ENCODE results near the gene ZNF254.
"Not testable (repeated sequence)": the region's sequence is repeated elsewhere in the genome, so short reads cannot be mapped to it uniquely, and the experiment has no call there.

ZNF254 gene

GRCh38 chr19:24100597-24100996 lies 13.6 kb downstream of the ZNF254 start:
- not testable (repeated sequence) for H3K4me3 ChIP-seq (ENCODE audit: low read depth in 1 of 5, low read length in 5 of 5); H3K9ac ChIP-seq (ENCODE audit: low read length in 5 of 5); H3K4me1 ChIP-seq (ENCODE audit: control insufficient read depth in 5 of 5, insufficient read depth in 5 of 5, low read length in 5 of 5); H3K9me3 ChIP-seq (ENCODE audit: control insufficient read depth in 5 of 5, low read length in 5 of 5); H3K27me3 ChIP-seq (ENCODE audit: control insufficient read depth in 5 of 5, insufficient read depth in 4 of 5, low read length in 5 of 5); H3K27ac ChIP-seq (ENCODE audit: low read depth, low read length)
- H3K36me3 ChIP-seq (ENCODE audit: control insufficient read depth in 5 of 5, insufficient read depth in 5 of 5, low read length in 5 of 5), result peaks cover 0 to 28% (median 11%) of the 10 kb centered on the region in 5 donors

GRCh38 chr19:24101459-24102115 lies 14.6 kb downstream of the ZNF254 start:
- no peak overlapping the region for H3K27ac ChIP-seq (ENCODE audit: low read depth, low read length)
- H3K4me1 ChIP-seq (ENCODE audit: control insufficient read depth in 5 of 5, insufficient read depth in 5 of 5, low read length in 5 of 5), result no peaks in the 10 kb centered on the region
- peaks cover 6 to 36% (median 17%) of the 10 kb centered on the region in 5 donors for H3K36me3 ChIP-seq (ENCODE audit: control insufficient read depth in 5 of 5, insufficient read depth in 5 of 5, low read length in 5 of 5)
- H3K9me3 ChIP-seq (ENCODE audit: control insufficient read depth in 5 of 5, low read length in 5 of 5), result no peaks in the 10 kb centered on the region
- no peak overlapping the region for H3K4me3 ChIP-seq (ENCODE audit: low read depth in 1 of 5, low read length in 5 of 5)
- no peaks in the 10 kb centered on the region for H3K27me3 ChIP-seq (ENCODE audit: control insufficient read depth in 5 of 5, insufficient read depth in 4 of 5, low read length in 5 of 5)
- no peak overlapping the region for H3K9ac ChIP-seq (ENCODE audit: low read length in 5 of 5)

- H3K9me3 ChIP-seq (ENCODE audit: control insufficient read depth in 5 of 5, low read length in 5 of 5), result peaks cover 29 to 78% (median 69%) of the 10 kb centered on the region in 5 donors
- H3K36me3 ChIP-seq (ENCODE audit: control insufficient read depth in 5 of 5, insufficient read depth in 5 of 5, low read length in 5 of 5), result peaks cover 13 to 37% (median 23%) of the 10 kb centered on the region in 5 donors
- no peaks in the 10 kb centered on the region for H3K27me3 ChIP-seq (ENCODE audit: control insufficient read depth in 5 of 5, insufficient read depth in 4 of 5, low read length in 5 of 5)
These were observed 40.6 kb downstream of the ZNF254 start for GRCh38 chr19:24127601-24128000.

GRCh38 chr19:24140099-24140498 lies 53.1 kb downstream of the ZNF254 start:
- Histone ChIP-seq H3K27ac (ENCODE audit: low read depth, low read length) (no peak overlapping the region), H3K4me3 (ENCODE audit: low read depth in 1 of 5, low read length in 5 of 5) (peak overlapping the region in 3 of 5 donors; percentile 8 to 58 (median 37)), H3K27me3 (ENCODE audit: control insufficient read depth in 5 of 5, insufficient read depth in 4 of 5, low read length in 5 of 5) (no peaks in the 10 kb centered on the region), H3K9ac (ENCODE audit: low read length in 5 of 5) (no peak overlapping the region), H3K4me1 (ENCODE audit: control insufficient read depth in 5 of 5, insufficient read depth in 5 of 5, low read length in 5 of 5) (no peaks in the 10 kb centered on the region), H3K36me3 (ENCODE audit: control insufficient read depth in 5 of 5, insufficient read depth in 5 of 5, low read length in 5 of 5) (peaks cover 4 to 8% (median 8%) of the 10 kb centered on the region in 5 donors), H3K9me3 (ENCODE audit: control insufficient read depth in 5 of 5, low read length in 5 of 5) (peaks cover 34 to 76% (median 53%) of the 10 kb centered on the region in 5 donors)

More at GRCh38 chr19:24127601-24128000, 40.6 kb downstream of the ZNF254 start:
- no peaks in the 10 kb centered on the region for H3K4me1 ChIP-seq (ENCODE audit: control insufficient read depth in 5 of 5, insufficient read depth in 5 of 5, low read length in 5 of 5)
- no peak overlapping the region for H3K9ac ChIP-seq (ENCODE audit: low read length in 5 of 5)
- H3K4me3 ChIP-seq (ENCODE audit: low read depth in 1 of 5, low read length in 5 of 5), result peak overlapping the region; percentile 21 to 56 (median 48)
- no peak overlapping the region for H3K27ac ChIP-seq (ENCODE audit: low read depth, low read length)

GRCh38 chr19:24140591-24140990 lies 53.6 kb downstream of the ZNF254 start:
- Histone ChIP-seq H3K9me3 (ENCODE audit: control insufficient read depth in 5 of 5, low read length in 5 of 5) (peaks cover 34 to 73% (median 49%) of the 10 kb centered on the region in 5 donors), H3K9ac (ENCODE audit: low read length in 5 of 5) (no peak overlapping the region), H3K36me3 (ENCODE audit: control insufficient read depth in 5 of 5, insufficient read depth in 5 of 5, low read length in 5 of 5) (peaks cover 4 to 8% (median 8%) of the 10 kb centered on the region in 5 donors), H3K4me1 (ENCODE audit: control insufficient read depth in 5 of 5, insufficient read depth in 5 of 5, low read length in 5 of 5) (no peaks in the 10 kb centered on the region), H3K27ac (ENCODE audit: low read depth, low read length) (no peak overlapping the region), H3K27me3 (ENCODE audit: control insufficient read depth in 5 of 5, insufficient read depth in 4 of 5, low read length in 5 of 5) (no peaks in the 10 kb centered on the region), H3K4me3 (ENCODE audit: low read depth in 1 of 5, low read length in 5 of 5) (no peak overlapping the region)

- Histone ChIP-seq H3K4me3 (ENCODE audit: low read depth in 1 of 5, low read length in 5 of 5) (no peak overlapping the region), H3K27me3 (ENCODE audit: control insufficient read depth in 5 of 5, insufficient read depth in 4 of 5, low read length in 5 of 5) (no peaks in the 10 kb centered on the region), H3K36me3 (ENCODE audit: control insufficient read depth in 5 of 5, insufficient read depth in 5 of 5, low read length in 5 of 5) (peaks cover 4 to 8% (median 8%) of the 10 kb centered on the region in 5 donors), H3K4me1 (ENCODE audit: control insufficient read depth in 5 of 5, insufficient read depth in 5 of 5, low read length in 5 of 5) (no peaks in the 10 kb centered on the region), H3K9ac (ENCODE audit: low read length in 5 of 5) (no peak overlapping the region), H3K27ac (ENCODE audit: low read depth, low read length) (no peak overlapping the region), H3K9me3 (ENCODE audit: control insufficient read depth in 5 of 5, low read length in 5 of 5) (peaks cover 29 to 71% (median 40%) of the 10 kb centered on the region in 5 donors)
These were observed 54.6 kb downstream of the ZNF254 start for GRCh38 chr19:24141612-24142011.

GRCh38 chr19:24142771-24143170 lies 55.8 kb downstream of the ZNF254 start:
- Histone ChIP-seq H3K9me3 (ENCODE audit: control insufficient read depth in 5 of 5, low read length in 5 of 5) (peaks cover 23 to 63% (median 38%) of the 10 kb centered on the region in 5 donors), H3K27ac (ENCODE audit: low read depth, low read length) (no peak overlapping the region), H3K9ac (ENCODE audit: low read length in 5 of 5) (no peak overlapping the region), H3K36me3 (ENCODE audit: control insufficient read depth in 5 of 5, insufficient read depth in 5 of 5, low read length in 5 of 5) (peaks cover 0 to 6% (median 2%) of the 10 kb centered on the region in 5 donors), H3K27me3 (ENCODE audit: control insufficient read depth in 5 of 5, insufficient read depth in 4 of 5, low read length in 5 of 5) (no peaks in the 10 kb centered on the region), H3K4me1 (ENCODE audit: control insufficient read depth in 5 of 5, insufficient read depth in 5 of 5, low read length in 5 of 5) (no peaks in the 10 kb centered on the region), H3K4me3 (ENCODE audit: low read depth in 1 of 5, low read length in 5 of 5) (no peak overlapping the region)

- H3K4me1 ChIP-seq (ENCODE audit: control insufficient read depth in 5 of 5, insufficient read depth in 5 of 5, low read length in 5 of 5), result no peaks in the 10 kb centered on the region
- peaks cover 16 to 67% (median 44%) of the 10 kb centered on the region in 5 donors for H3K9me3 ChIP-seq (ENCODE audit: control insufficient read depth in 5 of 5, low read length in 5 of 5)
- no peak overlapping the region for H3K27ac ChIP-seq (ENCODE audit: low read depth, low read length)
- no peaks in the 10 kb centered on the region for H3K27me3 ChIP-seq (ENCODE audit: control insufficient read depth in 5 of 5, insufficient read depth in 4 of 5, low read length in 5 of 5)
- H3K9ac ChIP-seq (ENCODE audit: low read length in 5 of 5), result no peak overlapping the region
- no peak overlapping the region for H3K4me3 ChIP-seq (ENCODE audit: low read depth in 1 of 5, low read length in 5 of 5)
- peaks cover 0 to 8% (median 4%) of the 10 kb centered on the region in 5 donors for H3K36me3 ChIP-seq (ENCODE audit: control insufficient read depth in 5 of 5, insufficient read depth in 5 of 5, low read length in 5 of 5)
These were observed 72.7 kb downstream of the ZNF254 start for GRCh38 chr19:24159707-24160106.

- Histone ChIP-seq H3K27me3 (ENCODE audit: control insufficient read depth in 5 of 5, insufficient read depth in 4 of 5, low read length in 5 of 5) (no peaks in the 10 kb centered on the region), H3K9ac (ENCODE audit: low read length in 5 of 5) (no peak overlapping the region), H3K4me3 (ENCODE audit: low read depth in 1 of 5, low read length in 5 of 5) (no peak overlapping the region), H3K27ac (ENCODE audit: low read depth, low read length) (no peak overlapping the region), H3K4me1 (ENCODE audit: control insufficient read depth in 5 of 5, insufficient read depth in 5 of 5, low read length in 5 of 5) (no peaks in the 10 kb centered on the region), H3K36me3 (ENCODE audit: control insufficient read depth in 5 of 5, insufficient read depth in 5 of 5, low read length in 5 of 5) (peaks cover 0 to 4% (median 0%) of the 10 kb centered on the region in 5 donors), H3K9me3 (ENCODE audit: control insufficient read depth in 5 of 5, low read length in 5 of 5) (peaks cover 10 to 63% (median 38%) of the 10 kb centered on the region in 5 donors)
These were observed 79.1 kb downstream of the ZNF254 start for GRCh38 chr19:24166055-24166454.

- Histone ChIP-seq H3K4me1 (ENCODE audit: control insufficient read depth in 5 of 5, insufficient read depth in 5 of 5, low read length in 5 of 5) (no peaks in the 10 kb centered on the region), H3K27ac (ENCODE audit: low read depth, low read length) (no peak overlapping the region), H3K9ac (ENCODE audit: low read length in 5 of 5) (no peak overlapping the region), H3K36me3 (ENCODE audit: control insufficient read depth in 5 of 5, insufficient read depth in 5 of 5, low read length in 5 of 5) (no peaks in the 10 kb centered on the region), H3K27me3 (ENCODE audit: control insufficient read depth in 5 of 5, insufficient read depth in 4 of 5, low read length in 5 of 5) (no peaks in the 10 kb centered on the region), H3K9me3 (ENCODE audit: control insufficient read depth in 5 of 5, low read length in 5 of 5) (peaks cover 9 to 34% (median 25%) of the 10 kb centered on the region in 5 donors), H3K4me3 (ENCODE audit: low read depth in 1 of 5, low read length in 5 of 5) (no peak overlapping the region)
These were observed 86.9 kb downstream of the ZNF254 start for GRCh38 chr19:24173882-24174281.

Data from subcutaneous abdominal adipose tissue (tissue), 5 donors.